GM21786 (cell line): ENCODE results near the gene XIRP2.
"Not testable (repeated sequence)": the region's sequence is repeated elsewhere in the genome, so short reads cannot be mapped to it uniquely, and the experiment has no call there.

Experiments used
- ATAC-seq: cut with Tn5 transposase; IDR thresholded peaks from one replicate; pipeline ENCODE4 v1.9.1; 2021; ENCODE audit not compliant: unreplicated experiment

The XIRP2 gene

GRCh38 chr2:167048829-167049228, 160.5 kb downstream of the XIRP2 start:
- no peak for ATAC-seq

DNA sequence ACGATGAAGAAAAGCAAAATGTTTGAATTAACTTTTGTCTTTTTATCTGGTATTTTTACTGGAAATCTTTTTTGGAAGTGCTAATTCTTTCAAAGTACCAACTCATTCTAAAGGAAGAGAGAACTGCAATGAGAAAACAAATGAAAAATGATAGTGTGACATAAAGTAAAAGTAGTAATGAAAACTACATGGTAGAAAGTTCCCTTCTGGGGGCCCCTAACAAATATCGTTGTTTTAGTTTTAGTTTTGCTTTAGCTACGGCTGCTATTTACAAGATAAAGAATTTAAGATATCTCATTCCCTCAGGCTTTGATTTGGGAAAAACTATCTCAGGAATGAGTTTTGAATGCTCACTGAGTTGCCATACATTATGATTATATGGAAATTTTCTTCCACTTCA, 161.4 kb downstream of the XIRP2 start:
- ATAC-seq, result no peak

GRCh38 chr2:167052825-167053224, 164.5 kb downstream of the XIRP2 start:
- ATAC-seq, result no peak

- no peak for ATAC-seq
Measured at GRCh38 chr2:167054881-167055280, 166.6 kb downstream of the XIRP2 start.

- ATAC-seq, result no peak
Measured at GRCh38 chr2:167057446-167057845, 169.2 kb downstream of the XIRP2 start.

DNA sequence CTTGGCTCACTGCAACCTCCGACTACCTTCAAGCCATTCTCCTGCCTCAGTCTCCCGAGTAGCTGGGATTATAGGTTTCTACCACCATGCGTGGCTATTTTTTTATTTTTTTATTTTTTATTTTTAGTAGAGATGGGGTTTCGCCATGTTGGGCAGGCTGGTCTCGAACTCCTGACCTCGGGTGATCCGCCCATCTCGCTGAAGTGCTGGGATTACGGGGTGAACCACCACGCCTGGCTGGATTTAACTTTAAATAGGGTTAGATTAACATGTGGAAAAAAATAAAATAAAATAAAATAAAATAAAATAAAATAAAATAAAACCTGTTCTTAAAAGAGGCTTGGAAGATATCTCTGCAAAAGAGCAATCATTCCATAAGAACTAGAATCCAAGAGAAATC, 170.9 kb downstream of the XIRP2 start:
- ATAC-seq, result no peak

DNA sequence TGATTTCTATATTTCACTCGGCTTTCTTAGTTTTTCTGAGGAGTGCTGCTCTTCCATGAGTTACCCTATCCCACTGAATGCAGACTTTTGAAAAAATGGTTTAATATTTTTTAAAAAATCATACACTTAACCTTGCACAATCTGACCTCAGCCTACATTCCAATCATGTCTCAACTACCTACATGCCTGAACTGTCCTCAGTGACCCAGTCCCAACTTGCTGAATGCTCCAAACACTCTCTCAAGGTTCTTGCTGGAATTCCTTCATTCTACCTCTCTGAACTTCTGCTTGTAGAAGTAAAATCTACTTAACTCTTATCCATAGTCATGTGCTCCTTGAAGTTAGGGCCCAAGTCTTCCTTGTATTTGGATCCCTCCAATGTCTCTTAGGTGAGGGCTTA, 181.6 kb downstream of the XIRP2 start:
- ATAC-seq, result no peak

DNA sequence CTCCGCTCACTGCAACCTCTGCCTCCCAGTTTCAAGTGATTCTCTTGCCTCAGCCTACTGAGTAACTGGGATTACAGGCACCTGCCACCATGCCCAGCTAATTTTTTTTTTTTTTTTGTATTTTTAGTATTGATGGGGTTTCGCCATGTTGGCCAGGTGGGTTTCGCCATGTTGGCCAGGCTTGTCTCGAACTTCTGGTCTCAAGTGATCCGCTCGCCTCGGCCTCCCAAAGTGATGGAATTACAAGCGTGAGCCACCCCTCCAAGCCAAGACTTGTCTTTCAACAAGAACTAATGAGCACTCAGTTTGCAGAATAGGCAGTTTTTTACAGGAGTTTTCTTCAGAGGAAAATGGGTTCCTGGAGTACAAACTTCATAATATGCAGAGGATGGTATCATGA, 187.4 kb downstream of the XIRP2 start:
- not testable (repeated sequence) for ATAC-seq

- ATAC-seq, result not testable (repeated sequence)
Measured at GRCh38 chr2:167098931-167099330, 210.7 kb downstream of the XIRP2 start.

DNA sequence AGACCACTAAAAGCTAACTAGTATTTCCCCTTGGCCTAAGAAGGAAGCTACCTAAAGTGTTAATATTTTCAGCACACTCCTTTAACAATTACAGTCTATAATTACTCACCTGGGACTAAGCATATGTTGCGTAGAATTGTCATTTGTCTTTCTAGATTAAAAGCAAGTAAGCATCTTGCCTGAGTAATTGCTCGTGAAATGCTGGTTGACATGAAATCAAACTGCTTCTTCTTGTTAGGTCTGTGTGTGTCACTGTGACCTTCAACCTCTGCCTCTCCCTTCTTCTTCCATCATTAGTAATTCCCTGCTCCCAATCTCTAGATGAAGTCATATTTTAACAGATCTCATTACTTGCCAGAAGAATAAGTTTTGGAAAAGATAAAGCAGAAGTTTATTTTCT, 212.2 kb downstream of the XIRP2 start:
- ATAC-seq, result no peak

GRCh38 chr2:167103028-167103756, 214.9 kb downstream of the XIRP2 start:
- no peak for ATAC-seq

- ATAC-seq, result no peak
Measured at GRCh38 chr2:167103757-167104133, 215.5 kb downstream of the XIRP2 start.

- no peak for ATAC-seq
Measured at GRCh38 chr2:167104691-167105090, 216.4 kb downstream of the XIRP2 start.

- ATAC-seq, result not testable (repeated sequence)
Measured at GRCh38 chr2:167109682-167110081, 221.4 kb downstream of the XIRP2 start.

GRCh38 chr2:167110345-167110744, 222.1 kb downstream of the XIRP2 start:
- no peak for ATAC-seq

GRCh38 chr2:167114018-167114417, 225.7 kb downstream of the XIRP2 start:
- no peak for ATAC-seq

DNA sequence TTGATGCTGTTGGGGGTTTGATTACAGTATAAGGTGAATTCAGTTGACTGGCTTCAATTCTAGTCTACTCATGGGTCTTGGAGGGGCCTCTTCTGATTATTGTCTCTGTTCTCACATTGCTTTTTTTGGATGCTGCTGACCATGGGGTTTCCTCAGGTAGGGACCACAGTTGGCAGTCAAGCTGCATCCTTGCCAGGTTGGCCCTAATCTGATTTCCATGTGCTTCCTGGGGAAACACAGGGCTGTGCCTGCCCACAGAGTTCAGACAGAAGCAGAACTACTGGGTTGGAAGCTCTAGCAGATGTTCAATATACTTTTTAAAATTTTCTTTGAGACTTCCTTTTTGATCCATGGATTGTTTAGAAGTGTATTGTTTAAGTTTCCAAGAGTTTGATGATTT, 227.3 kb downstream of the XIRP2 start:
- no peak for ATAC-seq

DNA sequence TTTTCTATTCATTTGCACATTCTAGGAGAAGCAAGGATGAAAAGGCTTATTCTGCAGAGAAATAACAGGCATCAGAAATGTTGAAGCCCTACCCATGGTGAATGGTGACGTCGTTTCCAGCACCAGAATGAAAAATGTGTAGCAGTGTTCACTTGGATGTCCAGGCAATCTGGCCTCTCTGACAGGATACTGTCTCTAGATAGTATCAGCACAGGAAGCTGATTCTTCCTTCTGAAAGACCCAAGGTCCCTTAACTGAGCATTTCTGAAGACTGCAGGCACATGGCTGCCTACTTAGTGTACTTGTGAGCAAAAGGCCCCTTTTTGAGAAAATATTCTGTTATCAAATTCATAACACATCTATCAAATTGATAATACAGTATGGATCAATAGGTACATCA, 234.1 kb downstream of the XIRP2 start:
- ATAC-seq, result no peak

- ATAC-seq, result no peak
Measured at GRCh38 chr2:167126165-167126564, 237.9 kb downstream of the XIRP2 start.

DNA sequence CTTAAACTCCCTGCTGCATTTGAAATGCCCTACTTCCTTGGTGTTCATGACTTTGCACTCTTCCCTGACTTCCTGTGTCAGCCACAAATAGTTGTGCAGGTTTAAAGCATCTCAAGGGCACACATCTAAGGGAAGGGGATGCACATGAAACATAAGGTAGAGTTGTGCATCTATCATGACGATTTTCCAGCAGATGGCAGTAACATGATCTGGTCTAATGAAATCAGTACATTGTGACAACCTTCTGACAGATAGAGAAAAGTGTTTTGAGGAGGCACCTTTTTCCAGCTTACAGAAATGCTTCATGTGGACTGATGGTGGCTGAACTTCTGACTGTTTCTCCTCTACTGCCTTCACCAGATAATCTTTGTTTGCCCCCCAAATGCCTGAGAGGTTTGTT, 238.9 kb downstream of the XIRP2 start:
- no peak for ATAC-seq

DNA sequence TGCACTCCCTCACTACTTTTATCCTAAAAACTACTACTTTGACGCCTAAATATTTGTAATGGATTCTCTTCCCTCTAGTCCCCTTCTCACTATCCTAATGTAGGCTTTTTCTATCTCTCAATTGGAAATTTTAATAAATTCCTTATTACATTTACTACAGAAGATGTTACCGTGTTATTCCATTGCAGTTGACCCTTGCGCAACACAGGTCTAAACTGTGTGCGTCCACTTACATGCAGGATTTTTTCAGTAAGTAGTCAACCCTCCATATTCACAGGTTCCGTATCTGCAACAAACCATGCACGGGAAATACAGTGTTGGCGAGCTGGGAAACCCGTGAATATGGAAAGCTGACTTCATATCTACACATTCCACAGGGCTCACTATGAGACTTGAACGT, 239.8 kb downstream of the XIRP2 start:
- no peak for ATAC-seq

GRCh38 chr2:167132066-167132465, 243.8 kb downstream of the XIRP2 start:
- no peak for ATAC-seq

- ATAC-seq, result no peak
Measured at GRCh38 chr2:167132906-167133555, 244.8 kb downstream of the XIRP2 start.
